ENCODE results near the gene RMRP. TPM values are rescaled to one million over a fixed set of nuclear protein-coding genes. Genes with fewer than 3 reads are reported as not detected.
"Not testable (repeated sequence)": the region's sequence is repeated elsewhere in the genome, so short reads cannot be mapped to it uniquely, and the experiment has no call there.

The RMRP gene
- total RNA-seq, 1 donor, result 30,763 TPM

GRCh38 chr9:35618854-35619799 is 38.7 kb downstream of the RMRP start:
- H3K4me3 ChIP-seq (ENCODE audit: low read depth, low read length), result no peak overlapping the region
- DNase-seq (ENCODE audit: low read depth), result no peak
- no peak for TF ChIP-seq CTCF (IDR thresholded peaks at IDR 0.05; ENCODE audit: insufficient read depth, low read length)

- no peak for TF ChIP-seq CTCF (IDR thresholded peaks at IDR 0.05; ENCODE audit: insufficient read depth, low read length)
- H3K4me3 ChIP-seq (ENCODE audit: low read depth, low read length), result peak within 1 kb of the TSS; percentile 41
- DNase-seq (ENCODE audit: low read depth), result no peak
Measured at GRCh38 chr9:35618325-35618727, 39.5 kb downstream of the RMRP start, which contains the start of gene CD72. Gene CD72, minus strand, starts transcription at chr9:35618413. Its CDS starts 110 bp downstream, at chr9:35618303.

- no peak for TF ChIP-seq CTCF (IDR thresholded peaks at IDR 0.05; ENCODE audit: insufficient read depth, low read length)
- DNase-seq (ENCODE audit: low read depth), result no peak
- no peak overlapping the region for H3K4me3 ChIP-seq (ENCODE audit: low read depth, low read length)
Measured at GRCh38 chr9:35617548-35617947, 40.3 kb downstream of the RMRP start.

- TF ChIP-seq CTCF (IDR thresholded peaks at IDR 0.05; ENCODE audit: insufficient read depth, low read length), result no peak
- DNase-seq (ENCODE audit: low read depth), result peak; percentile 47
- H3K4me3 ChIP-seq (ENCODE audit: low read depth, low read length), result peak overlapping the region; percentile 41
Measured at GRCh38 chr9:35616681-35617459, 40.9 kb downstream of the RMRP start.

- no peak for DNase-seq (ENCODE audit: low read depth)
- TF ChIP-seq CTCF (IDR thresholded peaks at IDR 0.05; ENCODE audit: insufficient read depth, low read length), result no peak
- H3K4me3 ChIP-seq (ENCODE audit: low read depth, low read length), result no peak overlapping the region
Measured at GRCh38 chr9:35615981-35616680, 41.7 kb downstream of the RMRP start.

GRCh38 chr9:35612843-35613242 is 45.0 kb downstream of the RMRP start:
- no peak overlapping the region for H3K4me3 ChIP-seq (ENCODE audit: low read depth, low read length)
- TF ChIP-seq CTCF (IDR thresholded peaks at IDR 0.05; ENCODE audit: insufficient read depth, low read length), result no peak
- DNase-seq (ENCODE audit: low read depth), result no peak

GRCh38 chr9:35612066-35612465 is 45.8 kb downstream of the RMRP start:
- not testable (repeated sequence) for DNase-seq (ENCODE audit: low read depth); H3K4me3 ChIP-seq (ENCODE audit: low read depth, low read length)

All from fibroblast of the aortic adventitia (primary cell).